HepG2 (cell line): ENCODE results near the gene AP4M1. TPM values are rescaled to one million over a fixed set of nuclear protein-coding genes. Genes with fewer than 3 reads are reported as not detected.

Source experiments
- GMEB2 ChIP-seq: IDR thresholded peaks from 2 replicates; pipeline ENCODE4 v1.6.1; 2016; ENCODE audit warnings: missing biosample characterization, missing genetic modification reagents, low read depth
- HMGA1 ChIP-seq: sonication (generic); formaldehyde crosslinking; conservative IDR thresholded peaks from 2 replicates; pipeline ENCODE4 v1.4.0; 2020; ENCODE audit warnings: missing genetic modification reagents
- KIAA2018 ChIP-seq: sonication (generic); formaldehyde crosslinking; IDR thresholded peaks from 2 replicates; pipeline ENCODE4 v1.5.0; 2020; ENCODE audit warnings: mild to moderate bottlenecking, missing genetic modification reagents, borderline replicate concordance
- SKI ChIP-seq: fragments of 450-650 bp; IDR thresholded peaks from one replicate; pipeline ENCODE4 v1.6.1; 2018; ENCODE audit warnings: mild to moderate bottlenecking; ENCODE audit not compliant: partially characterized antibody
- ZNF232 ChIP-seq: sonication (generic); formaldehyde crosslinking; IDR thresholded peaks from 2 replicates; pipeline ENCODE4 v1.4.0; 2020; ENCODE audit warnings: missing genetic modification reagents, borderline replicate concordance
- ZNF362 ChIP-seq: sonication (generic); formaldehyde crosslinking; IDR thresholded peaks from 2 replicates; pipeline ENCODE4 v1.4.0; 2020; ENCODE audit warnings: missing genetic modification reagents, mild to moderate bottlenecking, borderline replicate concordance
- ZNF564 ChIP-seq: sonication (generic); formaldehyde crosslinking; IDR thresholded peaks from 2 replicates; pipeline ENCODE4 v1.8.1; 2023; ENCODE audit warnings: mild to moderate bottlenecking, missing genetic modification reagents
- ZNF687 ChIP-seq: sonication (generic); formaldehyde crosslinking; IDR thresholded peaks from 2 replicates; pipeline ENCODE4 v1.5.1; 2020; ENCODE audit warnings: mild to moderate bottlenecking, missing genetic modification reagents, moderate library complexity
- ZNF768 ChIP-seq: sonication (generic); formaldehyde crosslinking; IDR thresholded peaks from 2 replicates; pipeline ENCODE4 v1.4.0; 2020; ENCODE audit warnings: missing genetic modification reagents
- ZXDC ChIP-seq: sonication (generic); formaldehyde crosslinking; IDR thresholded peaks from 2 replicates; pipeline ENCODE4 v1.5.0; 2020; ENCODE audit warnings: mild to moderate bottlenecking, missing genetic modification reagents
- polyA plus RNA-seq, 8 experiments: library from polyadenylated mRNA; depleted of rRNA in 3 of 8; stranded (reverse) in 7 of 8; unstranded in 1 of 8; fragments of >200 nt; fragmentation: Illumina TruSeq in 4 of 8; extraction: Trizol in 4 of 8; gene quantifications; 2 replicates each; pipeline versions ENCODE4 v1.2.1 to v1.2.3, GENCODE V29; 2011 to 2016; ENCODE audit warnings: low read depth in 4 of 8, missing spikeins in 1 of 8, mixed read lengths in 1 of 8; ENCODE audit not compliant: insufficient read depth in 1 of 8
- total RNA-seq, 5 experiments: library from RNA; depleted of rRNA; stranded (reverse); fragments of >200 nt; fragmentation: Illumina TruSeq; extraction: Trizol; gene quantifications; 2 replicates each; pipeline ENCODE4 v1.2.3, GENCODE V29; 2016; ENCODE audit warnings: low read depth in 1 of 5

The AP4M1 gene
- total and polyA plus RNA-seq, 2 of the 13 experiments (the other 11 are each of a cell fraction or from before 2014, with no cell fraction given) = 6.3 to 9.7 TPM

GRCh38 chr7:100100420-100101015 is 925 bp upstream of the AP4M1 start (continued):
- TF ChIP-seq ZNF768 (CRISPR knock-in tag) (peak; percentile 57; the same call in 1 of the 2 replicates), GMEB2 (peak; percentile 59; the same call in 1 of the 2 replicates), ZNF564 (CRISPR knock-in tag) (peak; percentile 85; the same call in 1 of the 2 replicates), HMGA1 (CRISPR knock-in tag) (no peak), ZNF687 (CRISPR knock-in tag) (peak; percentile 77), SKI (peak; percentile 81), ZNF232 (CRISPR knock-in tag) (no peak), ZXDC (peak; percentile 65; the same call in 1 of the 2 replicates), KIAA2018 (no peak), ZNF362 (CRISPR knock-in tag) (peak; percentile 49; the same call in 1 of the 2 replicates)
